ENCODE results near the gene CTRL. TPM values are rescaled to one million over a fixed set of nuclear protein-coding genes. Genes with fewer than 3 reads are reported as not detected.

The CTRL gene
- total and polyA plus RNA-seq, 3 donors from 2014 or later, result 0.36 to 1.7 (median 0.62) TPM

- Histone ChIP-seq H3K4me1 (peaks cover 20% of the 10 kb centered on the region), H3K4me3 (peak within 1 kb of the TSS; percentile 82 to 89), H3K27me3 (no peaks in the 10 kb centered on the region), H3K27ac (peak within 1 kb of the TSS; percentile 85 to 94), H3K36me3 (ENCODE audit: low read depth, missing control alignments) (no peaks in the 10 kb centered on the region), H3K9me3 (no peaks in the 10 kb centered on the region)
- intact Hi-C loops (cut with DNase I; ENCODE audit: low total_unique reads), result no loop called here
- 0 to 1% methylated on average over 13 to 53 of the region's 78 CpGs for WGBS, 2 donors
- TF ChIP-seq CTCF (IDR thresholded peaks at IDR 0.05), result no peak
- TF ChIP-seq POLR2A (IDR thresholded peaks at IDR 0.05), result peak; percentile 56
- DNase-seq, result peak; percentile 84
Observed at GRCh38 chr16:67968400-67969253, 37.0 kb upstream of the CTRL start, which contains the start of gene SLC12A4. Gene SLC12A4 (minus strand): TSS chr16:67968637. CDS start chr16:67968553, 84 bp downstream.

GRCh38 chr16:67967958-67968399 lies 36.3 kb upstream of the CTRL start:
- no peak for DNase-seq
- 1% methylated on average over 30 of the region's 45 CpGs; no CpG with 5 or more reads in 1 of the 2 donors for WGBS, 2 donors
- H3K27ac ChIP-seq, result peak overlapping the region; percentile 85 to 94

GRCh38 chr16:67967183-67967957 lies 35.7 kb upstream of the CTRL start:
- WGBS, 2 donors, result 11 to 18% methylated on average over 11 to 18 of the region's 18 CpGs
- Histone ChIP-seq H3K4me1 (peaks cover 23% of the 10 kb centered on the region), H3K27ac (peak overlapping the region; percentile 85 to 94), H3K27me3 (no peaks in the 10 kb centered on the region), H3K9me3 (no peaks in the 10 kb centered on the region), H3K4me3 (peak overlapping the region; percentile 82 to 89), H3K36me3 (ENCODE audit: low read depth, missing control alignments) (no peaks in the 10 kb centered on the region)
- TF ChIP-seq CTCF (IDR thresholded peaks at IDR 0.05) (no peak), POLR2A (IDR thresholded peaks at IDR 0.05) (no peak)
- intact Hi-C loops (cut with DNase I; ENCODE audit: low total_unique reads), result no loop called here
- no peak for DNase-seq

More at GRCh38 chr16:67967958-67968399, 36.3 kb upstream of the CTRL start:
- intact Hi-C loops (cut with DNase I; ENCODE audit: low total_unique reads), result no loop called here
- H3K9me3 ChIP-seq, result no peaks in the 10 kb centered on the region
- H3K36me3 ChIP-seq (ENCODE audit: low read depth, missing control alignments), result no peaks in the 10 kb centered on the region
- peak overlapping the region; percentile 82 to 89 for H3K4me3 ChIP-seq
- no peaks in the 10 kb centered on the region for H3K27me3 ChIP-seq
- peaks cover 23% of the 10 kb centered on the region for H3K4me1 ChIP-seq
- TF ChIP-seq CTCF (IDR thresholded peaks at IDR 0.05) (no peak), POLR2A (IDR thresholded peaks at IDR 0.05) (no peak)

DNA sequence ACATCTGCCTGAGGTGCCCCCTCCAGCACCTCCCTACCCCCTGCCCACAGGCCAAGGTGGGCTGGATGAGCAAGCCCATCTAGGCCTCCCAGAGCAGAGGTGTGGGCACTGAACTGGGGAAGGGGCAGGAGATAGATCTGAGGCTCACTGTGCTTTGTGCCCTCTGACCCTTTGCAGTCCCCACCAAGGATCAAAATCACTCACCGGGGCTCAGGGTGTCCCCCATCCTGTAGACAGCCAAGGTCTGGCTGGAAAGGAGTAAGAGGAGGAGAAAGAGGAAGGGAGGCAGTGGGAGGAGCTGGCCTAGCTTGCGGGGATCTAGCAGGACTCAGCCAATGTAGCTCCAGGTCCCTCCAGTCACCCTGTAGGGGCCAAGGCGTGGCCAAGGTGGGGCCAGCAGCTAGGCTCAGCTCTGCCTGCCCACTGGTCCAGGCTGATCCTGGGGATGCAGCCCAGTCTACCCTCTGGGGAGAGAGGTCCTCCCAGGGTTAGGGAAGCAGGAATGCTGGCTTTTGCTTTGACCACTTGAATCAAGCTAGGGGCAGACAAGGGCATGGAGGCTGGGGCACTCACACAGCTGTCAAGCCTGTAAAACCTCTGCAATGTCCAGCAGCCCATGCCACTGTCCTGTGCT lies 35.0 kb upstream of the CTRL start:
- 47 to 48% methylated on average over 2 to 3 of the region's 3 CpGs for WGBS, 2 donors
- H3K27me3 ChIP-seq, result no peaks in the 10 kb centered on the region
- peak overlapping the region; percentile 82 to 89 for H3K4me3 ChIP-seq
- intact Hi-C loops (cut with DNase I; ENCODE audit: low total_unique reads), result no loop called here
- H3K36me3 ChIP-seq (ENCODE audit: low read depth, missing control alignments), result no peaks in the 10 kb centered on the region
- H3K27ac ChIP-seq, result peak overlapping the region; percentile 47 to 94
- peak; percentile 58 for DNase-seq
- peaks cover 23% of the 10 kb centered on the region for H3K4me1 ChIP-seq
- no peak for TF ChIP-seq CTCF (IDR thresholded peaks at IDR 0.05)
- TF ChIP-seq POLR2A (IDR thresholded peaks at IDR 0.05), result no peak
- no peaks in the 10 kb centered on the region for H3K9me3 ChIP-seq

Data from testis (tissue), 3 donors.